ENCODE results near the gene MMAB. TPM values are rescaled to one million over a fixed set of nuclear protein-coding genes. Genes with fewer than 3 reads are reported as not detected.

The MMAB gene
- total and polyA plus RNA-seq, 2 of the 13 experiments (the other 11 are each of a cell fraction or from before 2014, with no cell fraction given), result 26.1 to 77.3 TPM

DNA sequence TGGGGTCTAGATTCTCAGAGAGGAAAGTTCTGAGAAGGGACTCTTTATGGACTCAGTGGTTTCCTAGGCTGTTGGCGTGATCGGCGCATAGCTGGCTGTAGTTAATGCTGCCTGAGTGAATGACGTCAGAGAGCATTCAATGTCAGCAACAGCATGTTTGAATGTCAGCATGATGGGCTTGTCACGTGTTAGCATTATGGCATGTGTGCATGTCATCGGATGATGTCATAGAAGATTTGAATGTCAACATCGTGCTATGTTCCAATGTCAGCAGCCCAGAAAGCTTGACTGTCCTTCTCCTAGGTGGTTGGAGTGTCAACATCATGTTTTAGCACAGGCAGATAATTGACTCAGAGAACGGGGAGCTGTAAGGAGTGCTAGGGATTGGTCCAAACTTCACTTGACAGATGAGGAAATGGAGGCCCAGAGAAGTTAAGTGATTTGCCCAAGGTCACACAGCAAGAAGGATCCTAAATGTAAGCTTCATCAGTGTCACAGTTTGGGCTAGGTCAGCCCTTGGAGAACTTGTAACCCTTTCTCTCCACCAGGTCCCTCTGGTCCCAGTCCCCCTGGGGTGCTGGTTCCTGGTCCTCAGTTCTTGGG, 45.8 kb upstream of the MMAB start (continued):
- TF ChIP-seq, protein P1, sequence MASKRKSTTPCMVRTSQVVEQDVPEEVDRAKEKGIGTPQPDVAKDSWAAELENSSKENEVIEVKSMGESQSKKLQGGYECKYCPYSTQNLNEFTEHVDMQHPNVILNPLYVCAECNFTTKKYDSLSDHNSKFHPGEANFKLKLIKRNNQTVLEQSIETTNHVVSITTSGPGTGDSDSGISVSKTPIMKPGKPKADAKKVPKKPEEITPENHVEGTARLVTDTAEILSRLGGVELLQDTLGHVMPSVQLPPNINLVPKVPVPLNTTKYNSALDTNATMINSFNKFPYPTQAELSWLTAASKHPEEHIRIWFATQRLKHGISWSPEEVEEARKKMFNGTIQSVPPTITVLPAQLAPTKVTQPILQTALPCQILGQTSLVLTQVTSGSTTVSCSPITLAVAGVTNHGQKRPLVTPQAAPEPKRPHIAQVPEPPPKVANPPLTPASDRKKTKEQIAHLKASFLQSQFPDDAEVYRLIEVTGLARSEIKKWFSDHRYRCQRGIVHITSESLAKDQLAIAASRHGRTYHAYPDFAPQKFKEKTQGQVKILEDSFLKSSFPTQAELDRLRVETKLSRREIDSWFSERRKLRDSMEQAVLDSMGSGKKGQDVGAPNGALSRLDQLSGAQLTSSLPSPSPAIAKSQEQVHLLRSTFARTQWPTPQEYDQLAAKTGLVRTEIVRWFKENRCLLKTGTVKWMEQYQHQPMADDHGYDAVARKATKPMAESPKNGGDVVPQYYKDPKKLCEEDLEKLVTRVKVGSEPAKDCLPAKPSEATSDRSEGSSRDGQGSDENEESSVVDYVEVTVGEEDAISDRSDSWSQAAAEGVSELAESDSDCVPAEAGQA (IDR thresholded peaks at IDR 0.05; ENCODE audit: low read depth), result no peak
- TF ChIP-seq, protein P1 (CRISPR knock-in tag; IDR thresholded peaks at IDR 0.05; ENCODE audit: borderline replicate concordance), result no peak
- TF ChIP-seq NFKBIZ (CRISPR knock-in tag; IDR thresholded peaks at IDR 0.05) (no peak), TBP (CRISPR knock-in tag; IDR thresholded peaks at IDR 0.05) (no peak), WIZ (CRISPR knock-in tag; IDR thresholded peaks at IDR 0.05) (no peak), FOXO1 (CRISPR knock-in tag; IDR thresholded peaks at IDR 0.05) (no peak), NFE2L1 (CRISPR knock-in tag; IDR thresholded peaks at IDR 0.05; ENCODE audit: borderline replicate concordance) (no peak), RORA (CRISPR knock-in tag; IDR thresholded peaks at IDR 0.05) (no peak), BRD4 (CRISPR knock-in tag; IDR thresholded peaks at IDR 0.05) (no peak)
- TF ChIP-seq, protein P2, sequence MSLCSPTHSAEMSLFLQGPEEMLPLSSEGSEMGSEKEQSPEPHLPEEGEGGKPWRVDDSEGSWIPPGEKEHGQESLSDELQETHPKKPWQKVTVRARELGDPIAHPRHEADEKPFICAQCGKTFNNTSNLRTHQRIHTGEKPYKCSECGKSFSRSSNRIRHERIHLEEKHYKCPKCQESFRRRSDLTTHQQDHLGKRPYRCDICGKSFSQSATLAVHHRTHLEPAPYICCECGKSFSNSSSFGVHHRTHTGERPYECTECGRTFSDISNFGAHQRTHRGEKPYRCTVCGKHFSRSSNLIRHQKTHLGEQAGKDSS (CRISPR knock-in tag; IDR thresholded peaks at IDR 0.05; ENCODE audit: borderline replicate concordance, low read depth), result no peak
- TF ChIP-seq, protein P3, sequence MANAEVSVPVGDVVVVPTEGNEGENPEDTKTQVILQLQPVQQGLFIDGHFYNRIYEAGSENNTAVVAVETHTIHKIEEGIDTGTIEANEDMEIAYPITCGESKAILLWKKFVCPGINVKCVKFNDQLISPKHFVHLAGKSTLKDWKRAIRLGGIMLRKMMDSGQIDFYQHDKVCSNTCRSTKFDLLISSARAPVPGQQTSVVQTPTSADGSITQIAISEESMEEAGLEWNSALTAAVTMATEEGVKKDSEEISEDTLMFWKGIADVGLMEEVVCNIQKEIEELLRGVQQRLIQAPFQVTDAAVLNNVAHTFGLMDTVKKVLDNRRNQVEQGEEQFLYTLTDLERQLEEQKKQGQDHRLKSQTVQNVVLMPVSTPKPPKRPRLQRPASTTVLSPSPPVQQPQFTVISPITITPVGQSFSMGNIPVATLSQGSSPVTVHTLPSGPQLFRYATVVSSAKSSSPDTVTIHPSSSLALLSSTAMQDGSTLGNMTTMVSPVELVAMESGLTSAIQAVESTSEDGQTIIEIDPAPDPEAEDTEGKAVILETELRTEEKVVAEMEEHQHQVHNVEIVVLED (CRISPR knock-in tag; IDR thresholded peaks at IDR 0.05; ENCODE audit: borderline replicate concordance), result no peak

Measured in HepG2 (cell line).